Measurements from ENCODE around the gene CRELD1. TPM values are rescaled to one million over a fixed set of nuclear protein-coding genes. Genes with fewer than 3 reads are reported as not detected.

The CRELD1 gene
- total and polyA plus RNA-seq, 9 of the 15 experiments (the other 6 are each of a cell fraction or from before 2014, with no cell fraction given): 3.3 to 25.8 (median 16.5) TPM

DNA sequence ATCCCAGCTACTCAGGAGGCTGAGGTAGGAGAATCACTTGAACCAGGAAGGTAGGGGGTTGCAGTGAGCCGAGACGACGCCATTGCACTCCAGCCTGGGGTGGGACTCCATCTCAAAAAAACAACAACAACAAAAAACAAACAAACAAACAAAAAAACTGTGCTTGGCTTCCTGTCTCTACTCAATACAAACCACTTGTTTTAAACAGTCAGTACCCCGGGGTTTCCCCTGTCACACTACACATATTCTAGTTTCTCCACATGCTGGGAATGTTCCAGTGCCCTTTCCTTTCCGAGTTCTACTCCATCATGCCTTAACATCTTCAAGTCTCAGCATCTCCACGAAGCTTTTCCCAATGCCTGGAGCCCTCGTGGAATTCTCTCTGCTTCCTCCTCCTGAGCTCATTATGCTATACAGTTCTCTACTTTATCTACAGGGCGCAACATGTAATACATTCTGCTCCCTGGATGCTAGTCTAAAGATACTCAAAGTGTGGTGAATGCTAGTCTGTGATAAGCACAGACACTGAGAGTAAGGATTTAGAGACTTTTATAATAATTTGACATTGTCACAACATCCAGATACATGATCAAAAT lies 45.2 kb downstream of the CRELD1 start (continued):
- TF ChIP-seq, protein P1, sequence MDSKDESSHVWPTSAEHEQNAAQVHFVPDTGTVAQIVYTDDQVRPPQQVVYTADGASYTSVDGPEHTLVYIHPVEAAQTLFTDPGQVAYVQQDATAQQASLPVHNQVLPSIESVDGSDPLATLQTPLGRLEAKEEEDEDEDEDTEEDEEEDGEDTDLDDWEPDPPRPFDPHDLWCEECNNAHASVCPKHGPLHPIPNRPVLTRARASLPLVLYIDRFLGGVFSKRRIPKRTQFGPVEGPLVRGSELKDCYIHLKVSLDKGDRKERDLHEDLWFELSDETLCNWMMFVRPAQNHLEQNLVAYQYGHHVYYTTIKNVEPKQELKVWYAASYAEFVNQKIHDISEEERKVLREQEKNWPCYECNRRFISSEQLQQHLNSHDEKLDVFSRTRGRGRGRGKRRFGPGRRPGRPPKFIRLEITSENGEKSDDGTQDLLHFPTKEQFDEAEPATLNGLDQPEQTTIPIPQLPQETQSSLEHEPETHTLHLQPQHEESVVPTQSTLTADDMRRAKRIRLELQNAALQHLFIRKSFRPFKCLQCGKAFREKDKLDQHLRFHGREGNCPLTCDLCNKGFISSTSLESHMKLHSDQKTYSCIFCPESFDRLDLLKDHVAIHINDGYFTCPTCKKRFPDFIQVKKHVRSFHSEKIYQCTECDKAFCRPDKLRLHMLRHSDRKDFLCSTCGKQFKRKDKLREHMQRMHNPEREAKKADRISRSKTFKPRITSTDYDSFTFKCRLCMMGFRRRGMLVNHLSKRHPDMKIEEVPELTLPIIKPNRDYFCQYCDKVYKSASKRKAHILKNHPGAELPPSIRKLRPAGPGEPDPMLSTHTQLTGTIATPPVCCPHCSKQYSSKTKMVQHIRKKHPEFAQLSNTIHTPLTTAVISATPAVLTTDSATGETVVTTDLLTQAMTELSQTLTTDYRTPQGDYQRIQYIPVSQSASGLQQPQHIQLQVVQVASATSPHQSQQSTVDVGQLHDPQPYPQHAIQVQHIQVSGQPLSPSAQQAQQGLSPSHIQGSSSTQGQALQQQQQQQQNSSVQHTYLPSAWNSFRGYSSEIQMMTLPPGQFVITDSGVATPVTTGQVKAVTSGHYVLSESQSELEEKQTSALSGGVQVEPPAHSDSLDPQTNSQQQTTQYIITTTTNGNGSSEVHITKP (IDR thresholded peaks at IDR 0.05; ENCODE audit: partially characterized antibody): peak; percentile 70
- TF ChIP-seq KDM1A (IDR thresholded peaks at IDR 0.05): peak; percentile 78
- TF ChIP-seq ZNF830 (CRISPR knock-in tag; IDR thresholded peaks at IDR 0.05): no peak
- peak; percentile 50; the same call in 1 of the 2 replicates for TF ChIP-seq CTBP1 (IDR thresholded peaks at IDR 0.05; ENCODE audit: borderline replicate concordance)
- TF ChIP-seq ETV1 (tag; conservative IDR thresholded peaks at IDR 0.05; ENCODE audit: low read depth): no peak; the same call in 1 of the 2 replicates
- no peak for TF ChIP-seq ZNF239 (CRISPR knock-in tag; IDR thresholded peaks at IDR 0.05)
- no peak for TF ChIP-seq POLR3A (IDR thresholded peaks at IDR 0.05; ENCODE audit: borderline replicate concordance, extremely low read depth, insufficient read depth, insufficient read length)
- TF ChIP-seq TCF7L2 (IDR thresholded peaks at IDR 0.05; ENCODE audit: low read depth, low read length): no peak
- TF ChIP-seq, protein P2, sequence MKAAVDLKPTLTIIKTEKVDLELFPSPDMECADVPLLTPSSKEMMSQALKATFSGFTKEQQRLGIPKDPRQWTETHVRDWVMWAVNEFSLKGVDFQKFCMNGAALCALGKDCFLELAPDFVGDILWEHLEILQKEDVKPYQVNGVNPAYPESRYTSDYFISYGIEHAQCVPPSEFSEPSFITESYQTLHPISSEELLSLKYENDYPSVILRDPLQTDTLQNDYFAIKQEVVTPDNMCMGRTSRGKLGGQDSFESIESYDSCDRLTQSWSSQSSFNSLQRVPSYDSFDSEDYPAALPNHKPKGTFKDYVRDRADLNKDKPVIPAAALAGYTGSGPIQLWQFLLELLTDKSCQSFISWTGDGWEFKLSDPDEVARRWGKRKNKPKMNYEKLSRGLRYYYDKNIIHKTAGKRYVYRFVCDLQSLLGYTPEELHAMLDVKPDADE (conservative IDR thresholded peaks at IDR 0.05; ENCODE audit: control insufficient read depth, low read depth, low read length): no peak
- no peak for TF ChIP-seq KDM4B (IDR thresholded peaks at IDR 0.05; ENCODE audit: borderline replicate concordance in 2 of 2, low read depth in 1 of 2)
- TF ChIP-seq MBD2 (IDR thresholded peaks at IDR 0.05; ENCODE audit: borderline replicate concordance, low read depth): peak; percentile 52; the same call in 1 of the 2 replicates
- TF ChIP-seq MEF2D (tag; conservative IDR thresholded peaks at IDR 0.05; ENCODE audit: low read depth): no peak; the same call in none of the 2 replicates
- TF ChIP-seq BRD9 (IDR thresholded peaks at IDR 0.05; ENCODE audit: low read depth, partially characterized antibody): peak; percentile 57
- TF ChIP-seq BACH1 (tag; IDR thresholded peaks at IDR 0.05): no peak; the same call in 1 of the 2 replicates
- no peak for TF ChIP-seq ZNF551 (CRISPR knock-in tag; IDR thresholded peaks at IDR 0.05)
- no peak for TF ChIP-seq FOXP1 (CRISPR knock-in tag; IDR thresholded peaks at IDR 0.05)
- TF ChIP-seq ZNF354B (CRISPR knock-in tag; IDR thresholded peaks at IDR 0.05): 0 out of 2 replicates have a peak, but pooled peaks have one; percentile 54
- TF ChIP-seq MEF2A (IDR thresholded peaks at IDR 0.05; ENCODE audit: control insufficient read depth, low read depth, low read length): peak; percentile 70
- TF ChIP-seq EGR1 (conservative IDR thresholded peaks at IDR 0.05): no peak
- TF ChIP-seq SMARCA4 (IDR thresholded peaks at IDR 0.05): peak; percentile 95
- TF ChIP-seq ESRRB (CRISPR knock-in tag; IDR thresholded peaks at IDR 0.05; ENCODE audit: borderline replicate concordance): no peak
- TF ChIP-seq KAT2B (IDR thresholded peaks at IDR 0.05; ENCODE audit: low read depth, low read length): no peak
- no peak for TF ChIP-seq SMARCB1 (IDR thresholded peaks at IDR 0.05; ENCODE audit: insufficient read length, low read depth)
- TF ChIP-seq, protein P3, sequence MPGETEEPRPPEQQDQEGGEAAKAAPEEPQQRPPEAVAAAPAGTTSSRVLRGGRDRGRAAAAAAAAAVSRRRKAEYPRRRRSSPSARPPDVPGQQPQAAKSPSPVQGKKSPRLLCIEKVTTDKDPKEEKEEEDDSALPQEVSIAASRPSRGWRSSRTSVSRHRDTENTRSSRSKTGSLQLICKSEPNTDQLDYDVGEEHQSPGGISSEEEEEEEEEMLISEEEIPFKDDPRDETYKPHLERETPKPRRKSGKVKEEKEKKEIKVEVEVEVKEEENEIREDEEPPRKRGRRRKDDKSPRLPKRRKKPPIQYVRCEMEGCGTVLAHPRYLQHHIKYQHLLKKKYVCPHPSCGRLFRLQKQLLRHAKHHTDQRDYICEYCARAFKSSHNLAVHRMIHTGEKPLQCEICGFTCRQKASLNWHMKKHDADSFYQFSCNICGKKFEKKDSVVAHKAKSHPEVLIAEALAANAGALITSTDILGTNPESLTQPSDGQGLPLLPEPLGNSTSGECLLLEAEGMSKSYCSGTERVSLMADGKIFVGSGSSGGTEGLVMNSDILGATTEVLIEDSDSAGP (CRISPR knock-in tag; IDR thresholded peaks at IDR 0.05): no peak
